Measurements from ENCODE around the gene PLD5. TPM values are rescaled to one million over a fixed set of nuclear protein-coding genes. Genes with fewer than 3 reads are reported as not detected.
"Not testable (repeated sequence)": the region's sequence is repeated elsewhere in the genome, so short reads cannot be mapped to it uniquely, and the experiment has no call there.

Gene PLD5
- total and polyA plus RNA-seq, 2 of the 13 experiments (the other 11 are each of a cell fraction or from before 2014, with no cell fraction given) = not detected

DNA sequence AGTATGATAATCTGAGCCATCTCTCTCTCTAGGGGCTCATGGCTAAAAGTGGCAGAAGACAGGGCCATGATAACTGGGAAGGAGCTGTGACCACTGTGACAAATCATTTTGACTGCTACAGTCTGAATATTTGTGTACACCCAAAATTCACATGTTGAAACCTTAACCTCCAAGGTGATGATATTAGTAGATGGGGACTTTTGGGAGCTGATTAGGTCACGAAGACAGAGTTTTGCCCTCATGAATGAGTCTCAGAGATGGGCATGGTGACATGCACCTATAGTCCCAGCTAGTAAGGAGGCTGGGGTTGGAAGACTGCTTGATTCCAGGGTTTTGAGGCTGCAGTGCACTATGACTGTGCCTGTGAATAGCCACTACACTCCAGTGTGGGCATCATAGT is 174.9 kb downstream of the PLD5 start (continued):
- no peak for TF ChIP-seq ADNP (CRISPR knock-in tag; IDR thresholded peaks at IDR 0.05)
- no peak for TF ChIP-seq NCOA1 (CRISPR knock-in tag; IDR thresholded peaks at IDR 0.05)

- WGBS (ENCODE audit: low lambda C conversion rate) = 71% methylated on average over 5 of the region's 5 CpGs
These were observed 193.6 kb downstream of the PLD5 start for GRCh38 chr1:242330865-242331264.

GRCh38 chr1:242327381-242327780 is 197.1 kb downstream of the PLD5 start:
- ATAC-seq; BruUV-seq (replicated peaks); CTCF ChIA-PET (ENCODE audit: low intra/inter-chr PET ratio, low total read pairs); POLR2A ChIA-PET; H3K9me3 ChIP-seq (ENCODE audit: low read length); H3K4me2 ChIP-seq (ENCODE audit: low read depth, low read length); DNase-seq (ENCODE audit: low spot score); FAIRE-seq; H3K4me3 ChIP-seq (replicated peaks in 1 of 3; ENCODE audit: insufficient read depth in 1 of 3, low read depth in 2 of 3, low read length in 3 of 3); H2AFZ ChIP-seq (ENCODE audit: low read length); intact Hi-C loops (cut with micrococcal nuclease; ENCODE audit: unreplicated experiment); H3K27ac ChIP-seq (ENCODE audit: extremely low read length, insufficient read depth, low read length); H3K36me3 ChIP-seq (replicated peaks in 1 of 2; ENCODE audit: control insufficient read depth in 1 of 2, insufficient read depth in 2 of 2, low read length in 2 of 2); H3K4me1 ChIP-seq (ENCODE audit: insufficient read depth, low read length); H3K27me3 ChIP-seq (ENCODE audit: control insufficient read depth in 1 of 2, insufficient read depth in 2 of 2, low read length in 2 of 2); H4K20me1 ChIP-seq (ENCODE audit: insufficient read depth, low read length); H3K9ac ChIP-seq (ENCODE audit: insufficient read depth, low read depth, low read length); H3K79me2 ChIP-seq (ENCODE audit: insufficient read depth, low read length); in situ Hi-C loops (cut with HindIII; ENCODE audit: extremely low pct_ligation_motif_present, low pct_unique_long_range_greater_than_20kb): not testable (repeated sequence)
- peak; percentile 26 to 68; a peak in 3 of 4 replicates for TF ChIP-seq MAFK (conservative IDR thresholded peaks at IDR 0.05 in 1 of 2, IDR thresholded peaks at IDR 0.05 in 1 of 2; ENCODE audit: low read length in 2 of 2)
- peak; percentile 58; the same call in 1 of the 2 replicates for TF ChIP-seq MAFF (IDR thresholded peaks at IDR 0.05; ENCODE audit: low read depth, low read length)

More at GRCh38 chr1:242330865-242331264, 193.6 kb downstream of the PLD5 start:
- DNase-seq (ENCODE audit: low spot score); H3K27ac ChIP-seq (ENCODE audit: extremely low read length, insufficient read depth, low read length); H3K9ac ChIP-seq (ENCODE audit: insufficient read depth, low read depth, low read length); H2AFZ ChIP-seq (ENCODE audit: low read length); FAIRE-seq; H3K9me3 ChIP-seq (ENCODE audit: low read length); H3K36me3 ChIP-seq (replicated peaks in 1 of 2; ENCODE audit: control insufficient read depth in 1 of 2, insufficient read depth in 2 of 2, low read length in 2 of 2); H3K27me3 ChIP-seq (ENCODE audit: control insufficient read depth in 1 of 2, insufficient read depth in 2 of 2, low read length in 2 of 2); H3K4me1 ChIP-seq (ENCODE audit: insufficient read depth, low read length); in situ Hi-C loops (cut with HindIII; ENCODE audit: extremely low pct_ligation_motif_present, low pct_unique_long_range_greater_than_20kb); CTCF ChIA-PET (ENCODE audit: low intra/inter-chr PET ratio, low total read pairs); ATAC-seq; H3K4me2 ChIP-seq (ENCODE audit: low read depth, low read length); BruUV-seq (replicated peaks); H3K4me3 ChIP-seq (replicated peaks in 1 of 3; ENCODE audit: insufficient read depth in 1 of 3, low read depth in 2 of 3, low read length in 3 of 3); H4K20me1 ChIP-seq (ENCODE audit: insufficient read depth, low read length); H3K79me2 ChIP-seq (ENCODE audit: insufficient read depth, low read length); POLR2A ChIA-PET; intact Hi-C loops (cut with micrococcal nuclease; ENCODE audit: unreplicated experiment); TF ChIP-seq LCORL (CRISPR knock-in tag; IDR thresholded peaks at IDR 0.05): not testable (repeated sequence)
- TF ChIP-seq MAFF (IDR thresholded peaks at IDR 0.05; ENCODE audit: low read depth, low read length) (peak; percentile 32; the same call in 1 of the 2 replicates), MAFK (conservative IDR thresholded peaks at IDR 0.05 in 1 of 2, IDR thresholded peaks at IDR 0.05 in 1 of 2; ENCODE audit: low read length in 2 of 2) (peak; percentile 30 to 73; a peak in 3 of 4 replicates), LCORL (IDR thresholded peaks at IDR 0.05) (peak; percentile 55; the same call in 1 of the 2 replicates)

- in situ Hi-C loops (cut with HindIII; ENCODE audit: extremely low pct_ligation_motif_present, low pct_unique_long_range_greater_than_20kb); H2AFZ ChIP-seq (ENCODE audit: low read length); ATAC-seq; H3K79me2 ChIP-seq (ENCODE audit: insufficient read depth, low read length); H3K36me3 ChIP-seq (replicated peaks in 1 of 2; ENCODE audit: control insufficient read depth in 1 of 2, insufficient read depth in 2 of 2, low read length in 2 of 2); CTCF ChIA-PET (ENCODE audit: low intra/inter-chr PET ratio, low total read pairs); H3K27ac ChIP-seq (ENCODE audit: extremely low read length, insufficient read depth, low read length); H3K4me1 ChIP-seq (ENCODE audit: insufficient read depth, low read length); DNase-seq (ENCODE audit: low spot score); H3K9ac ChIP-seq (ENCODE audit: insufficient read depth, low read depth, low read length); H3K4me2 ChIP-seq (ENCODE audit: low read depth, low read length); FAIRE-seq; H3K27me3 ChIP-seq (ENCODE audit: control insufficient read depth in 1 of 2, insufficient read depth in 2 of 2, low read length in 2 of 2); BruUV-seq (replicated peaks); H3K9me3 ChIP-seq (ENCODE audit: low read length); POLR2A ChIA-PET; H3K4me3 ChIP-seq (replicated peaks in 1 of 3; ENCODE audit: insufficient read depth in 1 of 3, low read depth in 2 of 3, low read length in 3 of 3); intact Hi-C loops (cut with micrococcal nuclease; ENCODE audit: unreplicated experiment); H4K20me1 ChIP-seq (ENCODE audit: insufficient read depth, low read length): not testable (repeated sequence)
- WGBS (ENCODE audit: low lambda C conversion rate) = 6% methylated on average over 7 of the region's 7 CpGs
These were observed 202.5 kb downstream of the PLD5 start for GRCh38 chr1:242321981-242322380.
